CD4-positive, alpha-beta T cell treated with Interleukin-6 for 4 hours (primary cell): ENCODE measurements around the gene WDR54.
"Not testable (repeated sequence)": the region's sequence is repeated elsewhere in the genome, so short reads cannot be mapped to it uniquely, and the experiment has no call there.

Experiments
- DNase-seq: peaks from one replicate; pipeline ENCODE4 v3.0.0-alpha.2; 2020; ENCODE audit warnings: mixed read lengths

WDR54 gene

DNA sequence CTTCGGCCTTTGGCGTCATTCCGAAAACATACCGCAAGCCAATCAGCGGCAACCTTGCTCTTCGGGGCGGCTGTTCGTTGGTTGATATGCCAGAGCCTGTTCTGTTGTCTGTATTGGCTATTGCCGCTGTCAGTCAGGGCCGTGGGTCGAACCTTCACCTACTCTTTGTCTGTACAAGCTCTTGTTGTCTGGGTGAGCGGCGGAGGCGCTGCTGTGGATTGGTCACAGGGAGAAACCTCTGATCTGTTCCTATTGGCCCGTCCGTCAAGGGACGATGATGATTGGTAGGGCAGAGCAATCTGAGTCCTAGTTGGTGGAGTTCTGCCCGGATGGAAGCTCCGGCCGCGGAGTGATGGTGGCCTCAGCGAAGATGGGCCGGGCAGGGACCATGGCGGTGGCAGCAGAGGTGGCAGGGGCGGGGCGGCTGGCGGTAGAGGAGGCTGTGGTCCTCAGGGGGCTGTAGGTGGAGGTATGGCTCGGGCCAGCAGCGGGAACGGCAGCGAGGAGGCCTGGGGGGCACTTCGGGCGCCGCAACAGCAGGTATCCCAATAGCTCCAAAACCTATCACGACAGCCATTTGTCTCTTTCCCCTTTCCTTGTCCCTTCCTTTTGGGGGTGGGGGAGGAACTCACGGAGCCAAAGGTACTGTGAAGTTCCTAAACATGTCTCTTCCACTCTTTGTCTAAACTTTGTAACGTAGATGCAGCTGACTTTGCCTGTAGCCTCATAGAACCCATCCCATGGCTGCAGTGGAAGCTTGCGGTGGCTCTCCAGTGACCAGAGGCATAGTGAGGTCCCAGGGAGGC, 36.8 kb downstream of the WDR54 start, which contains the start of gene WBP1:
Gene WBP1, plus strand, starts transcription at position 307 of the 806 bp plus-strand sequence. Its CDS starts 165 bp downstream, at position 472.
- peak; percentile 99 for DNase-seq

GRCh38 chr2:74458938-74459363, 37.4 kb downstream of the WDR54 start:
- no peak for DNase-seq

DNA sequence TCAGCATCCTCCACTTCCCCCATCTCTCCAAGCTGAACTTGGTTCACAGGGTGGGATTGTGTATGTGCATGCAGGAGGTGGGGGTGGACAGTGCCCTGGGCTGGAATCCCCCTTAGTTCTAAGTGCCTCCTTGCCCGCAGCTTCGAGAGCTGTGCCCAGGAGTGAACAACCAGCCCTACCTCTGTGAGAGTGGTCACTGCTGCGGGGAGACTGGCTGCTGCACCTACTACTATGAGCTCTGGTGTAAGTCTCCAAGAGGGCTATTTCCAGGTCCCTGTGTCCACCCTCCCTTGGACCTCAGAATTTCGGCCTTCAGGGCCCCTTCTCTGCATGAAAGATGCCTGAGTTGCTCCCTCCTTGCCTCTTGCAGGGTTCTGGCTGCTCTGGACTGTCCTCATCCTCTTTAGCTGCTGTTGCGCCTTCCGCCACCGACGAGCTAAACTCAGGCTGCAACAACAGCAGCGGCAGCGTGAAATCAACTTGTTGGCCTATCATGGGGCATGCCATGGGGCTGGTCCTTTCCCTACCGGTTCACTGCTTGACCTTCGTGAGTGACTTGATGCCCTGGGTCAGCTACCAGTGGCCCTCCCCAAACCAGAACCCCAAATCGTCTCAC, 38.1 kb downstream of the WDR54 start:
- not testable (repeated sequence) for DNase-seq

DNA sequence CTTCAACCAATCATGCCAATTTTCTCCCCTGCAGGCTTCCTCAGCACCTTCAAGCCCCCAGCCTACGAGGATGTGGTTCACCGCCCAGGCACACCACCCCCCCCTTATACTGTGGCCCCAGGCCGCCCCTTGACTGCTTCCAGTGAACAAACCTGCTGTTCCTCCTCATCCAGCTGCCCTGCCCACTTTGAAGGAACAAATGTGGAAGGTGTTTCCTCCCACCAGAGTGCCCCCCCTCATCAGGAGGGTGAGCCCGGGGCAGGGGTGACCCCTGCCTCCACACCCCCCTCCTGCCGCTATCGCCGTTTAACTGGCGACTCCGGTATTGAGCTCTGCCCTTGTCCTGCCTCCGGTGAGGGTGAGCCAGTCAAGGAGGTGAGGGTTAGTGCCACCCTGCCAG, 38.7 kb downstream of the WDR54 start:
- DNase-seq = not testable (repeated sequence)

DNA sequence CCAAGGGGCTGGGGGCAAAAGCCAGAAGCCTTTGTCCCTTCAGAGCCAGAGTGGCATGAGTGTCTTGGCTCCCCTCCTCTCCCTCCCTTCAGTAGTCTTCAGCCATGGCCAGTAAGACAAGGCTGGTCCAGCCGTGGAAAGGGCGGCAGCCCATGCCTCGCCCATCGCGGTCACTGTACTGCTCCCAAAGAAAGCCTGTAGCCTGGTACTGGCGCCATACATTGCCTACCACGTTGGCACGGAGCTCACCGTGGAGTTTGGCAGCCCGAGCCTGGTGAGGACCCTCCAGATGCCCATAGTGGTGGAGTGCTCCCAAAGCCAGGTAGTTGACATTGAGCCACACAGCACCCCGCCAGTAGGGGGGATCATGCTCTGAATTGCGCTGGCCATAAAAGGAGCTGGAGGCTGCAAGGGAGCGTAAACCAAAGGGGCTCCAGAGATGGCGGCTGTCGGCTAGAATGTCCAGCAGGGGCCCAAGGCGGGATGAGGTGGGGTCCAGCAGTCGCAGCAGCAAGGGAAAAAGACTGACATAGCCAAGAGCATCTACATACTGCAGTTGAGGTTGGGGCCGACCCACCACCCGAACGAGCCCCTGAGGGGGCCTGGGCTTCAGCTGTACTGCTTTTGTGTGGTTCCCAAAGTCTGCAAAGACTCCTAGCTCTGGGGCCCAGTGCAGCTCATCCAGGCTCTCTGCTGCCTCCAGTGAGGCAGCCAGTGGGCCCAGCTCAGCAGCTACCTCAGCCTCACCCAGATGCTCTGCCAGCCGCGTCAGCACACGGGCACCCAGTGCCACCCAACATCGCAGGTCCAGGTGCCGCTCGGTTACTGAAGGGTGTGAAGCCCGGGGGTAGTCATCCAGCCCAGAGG, 39.9 kb downstream of the WDR54 start:
- DNase-seq = no peak

GRCh38 chr2:74462054-74462785, 40.7 kb downstream of the WDR54 start:
- DNase-seq = no peak

GRCh38 chr2:74462786-74463105, 41.2 kb downstream of the WDR54 start:
- DNase-seq = no peak

DNA sequence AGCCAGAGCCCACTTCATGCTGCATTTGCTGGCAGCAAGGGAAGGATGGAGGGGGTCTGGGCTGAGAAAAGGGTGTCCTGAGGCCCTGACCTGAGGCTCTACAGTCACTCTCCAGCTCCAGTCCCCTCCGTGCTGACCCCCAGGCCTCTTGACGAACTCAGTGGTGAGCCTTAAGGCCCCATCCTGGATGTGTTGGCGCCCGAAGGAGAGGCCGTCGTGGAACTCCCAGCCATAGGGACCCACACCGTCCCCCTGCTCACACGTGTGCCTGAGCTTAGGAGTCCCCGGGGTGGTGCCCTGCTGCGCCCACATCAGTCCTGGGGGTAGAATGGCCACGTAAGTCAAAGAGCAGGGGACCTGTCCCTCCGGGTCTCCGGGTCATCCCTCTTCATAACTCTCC, 42.9 kb downstream of the WDR54 start:
- DNase-seq = no peak

DNA sequence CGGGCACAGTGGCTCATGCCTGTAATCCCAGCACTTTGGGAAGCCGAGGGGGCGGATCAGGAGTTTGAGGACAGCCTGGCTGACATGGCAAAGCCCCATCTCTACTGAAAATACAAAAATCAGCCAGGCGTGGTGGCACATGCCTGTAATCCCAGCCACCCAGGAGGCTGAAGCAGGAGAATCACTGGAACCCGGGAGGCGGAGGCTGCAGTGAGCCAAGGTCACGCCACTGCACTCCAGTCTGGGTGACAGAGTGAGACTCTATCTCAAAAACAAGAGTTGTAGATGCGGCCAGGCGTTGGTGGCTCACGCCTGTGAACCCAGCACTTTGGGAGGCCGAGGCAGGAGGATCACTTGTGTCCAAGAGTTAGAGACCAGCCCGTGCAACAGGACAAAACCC, 49.2 kb downstream of the WDR54 start:
- not testable (repeated sequence) for DNase-seq

DNA sequence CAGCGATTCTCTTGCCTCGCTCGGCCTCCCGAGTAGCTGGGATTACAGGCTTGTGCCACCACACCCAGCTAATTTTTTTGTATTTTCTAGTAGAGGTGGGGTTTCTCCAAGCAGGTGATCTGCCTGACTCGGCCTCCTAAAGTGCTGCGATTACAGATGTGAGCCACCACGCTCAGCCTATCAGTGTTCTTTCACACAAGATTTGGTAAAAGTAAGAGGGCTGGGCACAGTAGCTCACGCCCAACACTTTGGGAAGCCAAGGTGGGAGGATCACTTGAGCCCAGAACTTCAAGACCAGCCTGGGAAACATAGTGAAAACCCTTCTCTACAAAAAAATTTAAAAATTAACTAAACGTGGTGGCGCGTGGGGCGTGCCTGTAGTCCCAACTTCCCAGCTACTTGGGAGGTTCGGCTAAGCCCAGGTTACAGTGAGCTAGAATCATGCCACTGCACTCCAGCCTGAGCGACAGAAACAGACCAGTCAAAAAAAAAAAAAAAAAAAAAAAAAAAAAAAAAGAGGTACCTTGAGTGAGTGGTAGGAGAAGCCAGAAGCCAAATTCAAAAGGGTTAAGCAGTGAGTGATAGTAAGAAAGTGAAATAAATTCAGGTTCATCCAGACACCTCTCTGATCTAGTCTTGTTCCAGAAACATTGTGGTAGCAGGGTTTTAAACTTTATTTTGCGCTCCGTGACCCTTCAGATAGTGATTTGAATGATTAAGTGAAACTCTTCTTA, 50.0 kb downstream of the WDR54 start:
- no peak for DNase-seq

- DNase-seq = peak; percentile 96
Observed at GRCh38 chr2:74472086-74472944, 50.8 kb downstream of the WDR54 start, which contains the start of gene MRPL53. TSS of gene MRPL53 (minus strand) at chr2:74472680. CDS start at chr2:74472660, 20 bp downstream.

- DNase-seq = no peak
Observed at GRCh38 chr2:74472945-74473258, 51.4 kb downstream of the WDR54 start.

- DNase-seq = no peak
Observed at GRCh38 chr2:74474481-74474880, 53.0 kb downstream of the WDR54 start.

DNA sequence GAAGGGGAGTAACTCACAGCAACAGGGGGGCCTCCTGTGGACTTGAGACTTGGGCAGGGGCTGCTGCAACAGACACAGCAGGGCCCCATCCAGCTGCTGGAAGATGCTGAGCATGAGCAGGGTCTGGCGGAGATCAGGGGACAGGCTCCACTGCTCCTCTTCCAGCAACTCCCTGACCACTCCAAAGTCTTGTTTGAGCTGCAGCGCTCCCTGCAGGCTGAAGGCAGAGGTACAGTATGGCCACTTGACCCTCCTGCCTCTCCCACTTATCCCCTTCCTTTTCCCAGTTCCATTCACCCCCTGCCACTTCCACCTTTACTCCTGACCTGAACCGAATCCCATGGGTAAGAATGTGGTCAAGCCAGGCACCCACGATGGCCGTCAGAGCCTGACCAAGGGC, 53.4 kb downstream of the WDR54 start:
- no peak for DNase-seq
